Endothelial cell of umbilical vein (primary cell): ENCODE data around the gene PCGF1. TPM values are rescaled to one million over a fixed set of nuclear protein-coding genes. Genes with fewer than 3 reads are reported as not detected.

Experiments used
- BruUV-seq: library from RNA; stranded (reverse); fragments of 400-500 nt; replicated peaks from 2 replicates; lab custom pipeline; 2021; lab: Mats Ljungman, UMichigan
- CTCF ChIA-PET: fragments of 300-600, 350-600 bp; sonication (Branson Sonifier 250); formaldehyde crosslinking; loops from one replicate; lab custom pipeline; 2021; ENCODE audit warnings: antibody characterized with exemption, inconsistent platforms; lab: Charles Lee
- POLR2A ChIA-PET: fragments of 300-600, 350-600 bp; sonication (Branson Sonifier 250); formaldehyde crosslinking; loops from one replicate; lab custom pipeline; 2021; ENCODE audit warnings: antibody characterized with exemption, inconsistent platforms; lab: Charles Lee
- DNase-seq: peaks from one replicate; pipeline ENCODE4 v3.0.0-alpha.2; 2011; ENCODE audit warnings: low read depth, low spot score
- FAIRE-seq: peaks from 2 replicates; lab custom pipeline; 2011; peaks lifted over from hg19 to GRCh38; lab: Jason Lieb, UNC
- H2AFZ ChIP-seq: 2 replicates; pipeline ENCODE4 v1.6.0; 2012; ENCODE audit warnings: low read depth, low read length, control low read depth, inconsistent platforms
- H3K27ac ChIP-seq: 2 replicates; pipeline ENCODE4 v1.5.1; 2011; ENCODE audit warnings: low read depth, mild to moderate bottlenecking, control low read depth, low read length, moderate library complexity; ENCODE audit not compliant: insufficient read depth
- H3K27me3 ChIP-seq, 2 experiments: 2 replicates each; pipeline versions ENCODE4 v1.6.0 to v1.6.1; 2011; ENCODE audit warnings: low read length in 2 of 2, mixed read lengths in 1 of 2; ENCODE audit not compliant: control insufficient read depth in 2 of 2, insufficient read depth in 2 of 2
- H3K36me3 ChIP-seq, 2 experiments: 2 replicates in 1 of 2; 3 replicates in 1 of 2; pipeline ENCODE4 v1.5.1; 2011; ENCODE audit warnings: low read length in 2 of 2, mild to moderate bottlenecking in 1 of 2, moderate library complexity in 1 of 2; ENCODE audit not compliant: control insufficient read depth in 2 of 2, insufficient read depth in 2 of 2; ENCODE audit errors: extremely low read depth in 1 of 2
- H3K4me1 ChIP-seq: 3 replicates; pipeline ENCODE4 v1.5.1; 2011; ENCODE audit warnings: mild to moderate bottlenecking, low read length; ENCODE audit not compliant: control insufficient read depth, insufficient read depth; ENCODE audit errors: extremely low read depth
- H3K4me2 ChIP-seq: 2 replicates; pipeline ENCODE4 v1.6.1; 2011; ENCODE audit warnings: low read length, control low read depth, mixed read lengths; ENCODE audit not compliant: insufficient read depth
- H3K4me3 ChIP-seq, 3 experiments: fragments of 200-600 bp in 1 of 3; sonication (generic), shearing (Covaris generic) in 1 of 3; replicated peaks in 1 of 3; 2 replicates each; pipeline ENCODE4 v1.5.1; 2011 to 2016; ENCODE audit warnings: control low read depth in 3 of 3, low read length in 3 of 3, mild to moderate bottlenecking in 2 of 3, inconsistent platforms in 1 of 3, low read depth in 1 of 3, moderate library complexity in 1 of 3; ENCODE audit not compliant: insufficient read depth in 1 of 3
- H3K79me2 ChIP-seq: 2 replicates; pipeline ENCODE4 v1.6.0; 2012; ENCODE audit warnings: low read length, inconsistent platforms; ENCODE audit not compliant: control insufficient read depth, insufficient read depth
- H3K9ac ChIP-seq: replicated peaks from 2 replicates; pipeline ENCODE3; 2011; ENCODE audit warnings: low read length, control low read depth; ENCODE audit not compliant: insufficient read depth; ENCODE audit errors: extremely low read depth
- H3K9me1 ChIP-seq: replicated peaks from 3 replicates; pipeline ENCODE4 v1.6.0; 2011; ENCODE audit warnings: mild to moderate bottlenecking, low read length; ENCODE audit not compliant: control insufficient read depth, insufficient read depth; ENCODE audit errors: extremely low read depth
- H3K9me3 ChIP-seq: replicated peaks from 2 replicates; pipeline ENCODE4 v1.5.1; 2012; ENCODE audit warnings: low read length, inconsistent platforms; ENCODE audit not compliant: control insufficient read depth, insufficient read depth
- H4K20me1 ChIP-seq: replicated peaks from 2 replicates; pipeline ENCODE3; 2011; ENCODE audit warnings: mild to moderate bottlenecking, low read length; ENCODE audit not compliant: control insufficient read depth, insufficient read depth; ENCODE audit errors: extremely low read depth
- EZH2 ChIP-seq: IDR thresholded peaks from 2 replicates; pipeline ENCODE4 v1.6.1; 2012; ENCODE audit warnings: borderline replicate concordance, low read depth, mild to moderate bottlenecking, moderate library complexity, low read length, inconsistent platforms; ENCODE audit not compliant: severe bottlenecking
- FOS ChIP-seq: IDR thresholded peaks from 2 replicates; pipeline ENCODE4 v1.6.1; 2011; ENCODE audit warnings: mild to moderate bottlenecking, low read length, moderate library complexity, borderline replicate concordance; ENCODE audit not compliant: insufficient read depth
- GATA2 ChIP-seq: IDR thresholded peaks from 2 replicates; pipeline ENCODE4 v1.7.0; 2011; ENCODE audit warnings: low read depth, mild to moderate bottlenecking, moderate library complexity, mixed read lengths, low read length; ENCODE audit not compliant: insufficient read length, insufficient read depth
- JUN ChIP-seq: IDR thresholded peaks from 2 replicates; pipeline ENCODE4 v1.6.1; 2011; ENCODE audit warnings: borderline replicate concordance, low read depth; ENCODE audit not compliant: insufficient read length, insufficient read depth
- MYC ChIP-seq: IDR thresholded peaks from one replicate; pipeline ENCODE4 v1.6.1; 2011; ENCODE audit warnings: mild to moderate bottlenecking, low read depth, low read length
- POLR2A ChIP-seq: IDR thresholded peaks from 2 replicates; pipeline ENCODE4 v1.6.1; 2012; ENCODE audit warnings: low read depth, mild to moderate bottlenecking, control low read depth, low read length
- POLR2AphosphoS5 ChIP-seq: IDR thresholded peaks from 2 replicates; pipeline ENCODE4 v1.6.1; 2012; ENCODE audit warnings: low read depth, mild to moderate bottlenecking, control low read depth, low read length, moderate library complexity; ENCODE audit not compliant: insufficient read depth
- dilution Hi-C: fragments of 300-500 bp; cut with MboI; formaldehyde crosslinking; loops from one replicate; pipeline ENCODE4 v1.15.0; 2019; ENCODE audit warnings: low sequenced_read_pairs; ENCODE audit not compliant: extremely low pct_ligation_motif_present
- intact Hi-C: fragments of 100-400 bp; cut with micrococcal nuclease; formaldehyde crosslinking; loops from one replicate; pipeline ENCODE4 v1.10.0; 2022
- polyA plus RNA-seq, 4 experiments: library from polyadenylated mRNA; depleted of rRNA in 3 of 4; stranded (reverse) in 3 of 4; unstranded in 1 of 4; fragments of >200 nt; gene quantifications; 2 replicates each; pipeline versions ENCODE4 v1.2.1 to v1.2.3, GENCODE V29; 2011 to 2012; ENCODE audit warnings: missing spikeins in 1 of 4
- total RNA-seq: library from RNA; stranded (reverse); gene quantifications from 2 replicates; pipeline ENCODE4 v1.2.3, GENCODE V29; 2021
- TF ChIP-seq, protein P1 (sequence below), 2 donors: IDR thresholded peaks; 1 replicate in 1 of 2; 2 replicates in 1 of 2; pipeline ENCODE4 v1.5.1; 2011; ENCODE audit warnings: low read length in 2 of 2, mild to moderate bottlenecking in 2 of 2, moderate library complexity in 2 of 2, control low read depth in 1 of 2, inconsistent platforms in 1 of 2, low read depth in 1 of 2; ENCODE audit not compliant: insufficient read depth in 1 of 2; ENCODE audit errors: extremely low read depth in 1 of 2
- TF ChIP-seq, protein P2 (sequence below): IDR thresholded peaks from 2 replicates; pipeline ENCODE4 v1.6.1; 2011; ENCODE audit not compliant: insufficient read depth, insufficient read length

Gene PCGF1
- total and polyA plus RNA-seq, 2 donors (not counting 3 experiments of a cell fraction or from before 2014, with no cell fraction given), result 17.4 to 19.2 TPM

DNA sequence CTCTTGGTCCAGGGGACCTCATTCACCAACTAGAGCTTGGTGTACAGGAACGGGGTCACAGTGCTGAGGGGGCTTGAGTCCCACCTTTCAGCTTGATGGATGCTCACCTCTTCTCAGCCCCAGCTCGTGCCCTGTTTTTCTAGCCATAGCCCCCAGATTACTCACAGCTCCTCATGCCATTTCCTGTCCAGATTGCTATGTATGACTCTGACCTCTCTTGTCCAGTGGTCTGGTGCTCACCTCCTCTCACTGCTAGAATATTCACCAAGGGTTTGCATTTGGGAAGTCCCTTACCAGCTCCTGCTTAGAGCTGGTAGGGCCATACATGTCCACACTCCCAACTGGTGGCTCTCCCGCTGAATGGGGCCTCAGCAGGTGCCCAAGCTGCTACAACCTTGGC is 13.9 kb downstream of the PCGF1 start:
- Histone ChIP-seq H3K36me3 (peaks cover 3 to 14% of the 10 kb centered on the region in 2 experiments), H3K4me2 (no peak overlapping the region), H3K27ac (no peak overlapping the region), H3K79me2 (no peaks in the 10 kb centered on the region), H3K9ac (no peak overlapping the region), H3K4me3 (no peak overlapping the region), H3K4me1 (peaks cover 13% of the 10 kb centered on the region), H2AFZ (no peak overlapping the region), H3K9me3 (no peaks in the 10 kb centered on the region), H4K20me1 (no peaks in the 10 kb centered on the region), H3K27me3 (peaks cover 10 to 16% of the 10 kb centered on the region in 2 experiments), H3K9me1 (no peaks in the 10 kb centered on the region)
- intact Hi-C loops (no loop called here), dilution Hi-C loops (no loop called here)
- ChIA-PET POLR2A (no interaction called here), CTCF (interaction anchor here (0.6 to 1.3 kb wide), 6 partner anchors 9 to 92 kb away, joined by 3 to 11 read pairs (median 4); partner anchors contain the start of genes CCDC142, INO80B and TTC31)
- no peak for TF ChIP-seq GATA2
- no peak for TF ChIP-seq POLR2AphosphoS5
- TF ChIP-seq MYC, result no peak
- no peak for TF ChIP-seq JUN
- TF ChIP-seq, protein P1, sequence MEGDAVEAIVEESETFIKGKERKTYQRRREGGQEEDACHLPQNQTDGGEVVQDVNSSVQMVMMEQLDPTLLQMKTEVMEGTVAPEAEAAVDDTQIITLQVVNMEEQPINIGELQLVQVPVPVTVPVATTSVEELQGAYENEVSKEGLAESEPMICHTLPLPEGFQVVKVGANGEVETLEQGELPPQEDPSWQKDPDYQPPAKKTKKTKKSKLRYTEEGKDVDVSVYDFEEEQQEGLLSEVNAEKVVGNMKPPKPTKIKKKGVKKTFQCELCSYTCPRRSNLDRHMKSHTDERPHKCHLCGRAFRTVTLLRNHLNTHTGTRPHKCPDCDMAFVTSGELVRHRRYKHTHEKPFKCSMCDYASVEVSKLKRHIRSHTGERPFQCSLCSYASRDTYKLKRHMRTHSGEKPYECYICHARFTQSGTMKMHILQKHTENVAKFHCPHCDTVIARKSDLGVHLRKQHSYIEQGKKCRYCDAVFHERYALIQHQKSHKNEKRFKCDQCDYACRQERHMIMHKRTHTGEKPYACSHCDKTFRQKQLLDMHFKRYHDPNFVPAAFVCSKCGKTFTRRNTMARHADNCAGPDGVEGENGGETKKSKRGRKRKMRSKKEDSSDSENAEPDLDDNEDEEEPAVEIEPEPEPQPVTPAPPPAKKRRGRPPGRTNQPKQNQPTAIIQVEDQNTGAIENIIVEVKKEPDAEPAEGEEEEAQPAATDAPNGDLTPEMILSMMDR (IDR thresholded peaks at IDR 0.05; ENCODE audit: extremely low read depth in 1 of 2, insufficient read depth in 1 of 2, low read depth in 1 of 2, low read length in 2 of 2), result no peak
- TF ChIP-seq, protein P2, sequence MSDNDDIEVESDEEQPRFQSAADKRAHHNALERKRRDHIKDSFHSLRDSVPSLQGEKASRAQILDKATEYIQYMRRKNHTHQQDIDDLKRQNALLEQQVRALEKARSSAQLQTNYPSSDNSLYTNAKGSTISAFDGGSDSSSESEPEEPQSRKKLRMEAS, result no peak
- TF ChIP-seq EZH2, result no peak
- TF ChIP-seq FOS, result no peak
- no peak for TF ChIP-seq POLR2A
- no TSS peak for BruUV-seq
- DNase-seq (no peak), FAIRE-seq (peak; percentile 63)
